22Rv1 (cell line): ENCODE data around the gene CRB1.

Experiments used
- CTCF ChIP-seq: fragments of 450-650 bp; IDR thresholded peaks from 2 replicates; pipeline ENCODE4 v1.5.1; 2017; ENCODE audit warnings: mild to moderate bottlenecking
- ZFX ChIP-seq: fragments of 450-650 bp; IDR thresholded peaks from 2 replicates; pipeline ENCODE4 v1.6.1; 2017; ENCODE audit warnings: antibody characterized with exemption, borderline replicate concordance

GRCh38 chr1:197388801-197389200 lies 120.7 kb downstream of the CRB1 start:
- TF ChIP-seq CTCF (no peak), ZFX (no peak)
